Panc1 (cell line): ENCODE results near the gene FBLN2.

Source experiments
- POLR2AphosphoS5 ChIP-seq: IDR thresholded peaks from 2 replicates; pipeline ENCODE4 v1.6.1; 2012; ENCODE audit warnings: mild to moderate bottlenecking, low read depth, low read length, moderate library complexity
- TF ChIP-seq, protein P1 (sequence below): fragments of 450-650 bp; IDR thresholded peaks from 2 replicates; pipeline ENCODE4 v1.5.1; 2017; ENCODE audit warnings: mild to moderate bottlenecking
- TF ChIP-seq, protein P2 (sequence below), 2 experiments: IDR thresholded peaks; 2 replicates each; pipeline ENCODE4 v1.6.1; 2011 to 2012; ENCODE audit warnings: low read depth in 2 of 2, control low read depth in 1 of 2, low read length in 1 of 2, mild to moderate bottlenecking in 1 of 2, moderate library complexity in 1 of 2; ENCODE audit not compliant: insufficient read depth in 1 of 2

DNA sequence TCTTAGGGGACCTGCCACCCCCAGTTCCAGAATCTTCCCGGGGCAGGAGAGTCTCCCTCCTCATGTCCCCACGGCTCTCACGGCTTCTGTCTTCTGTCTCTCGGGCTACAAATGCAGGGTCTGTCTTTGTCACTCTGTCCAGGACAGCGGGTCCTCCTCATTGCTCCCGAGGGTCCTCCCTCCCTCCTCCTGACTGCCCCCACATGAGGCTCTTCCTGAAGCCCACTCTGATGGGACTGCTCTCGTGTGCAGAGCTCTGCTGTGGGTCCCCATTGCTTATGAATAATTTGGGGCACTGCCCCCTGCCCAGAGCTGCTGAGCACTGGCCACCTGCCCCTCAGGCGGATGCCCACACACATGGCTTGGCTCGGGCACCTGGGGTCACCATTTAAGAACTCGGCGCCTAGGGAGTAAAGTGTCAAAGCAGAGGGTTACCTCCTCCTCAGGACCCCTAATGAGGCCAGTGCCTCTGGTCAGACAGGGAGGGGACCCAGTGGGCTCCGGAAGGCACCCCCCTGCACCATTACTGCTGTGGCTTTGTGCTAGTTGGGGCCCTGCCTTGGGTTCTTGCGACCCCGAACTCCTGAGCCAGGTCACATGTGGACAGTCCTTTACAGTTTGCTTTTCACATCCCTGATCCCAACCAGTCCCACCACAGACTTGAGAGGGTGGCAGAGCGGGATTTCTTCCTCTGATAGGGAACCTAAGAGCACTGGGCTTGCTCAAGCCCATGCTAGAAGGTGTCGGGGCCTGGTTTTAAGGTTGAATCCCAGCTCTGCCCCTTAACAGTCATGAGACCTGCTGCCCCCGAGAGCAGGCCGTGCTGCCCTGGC is 46.8 kb upstream of the FBLN2 start:
- TF ChIP-seq POLR2AphosphoS5: no peak
- TF ChIP-seq, protein P1, sequence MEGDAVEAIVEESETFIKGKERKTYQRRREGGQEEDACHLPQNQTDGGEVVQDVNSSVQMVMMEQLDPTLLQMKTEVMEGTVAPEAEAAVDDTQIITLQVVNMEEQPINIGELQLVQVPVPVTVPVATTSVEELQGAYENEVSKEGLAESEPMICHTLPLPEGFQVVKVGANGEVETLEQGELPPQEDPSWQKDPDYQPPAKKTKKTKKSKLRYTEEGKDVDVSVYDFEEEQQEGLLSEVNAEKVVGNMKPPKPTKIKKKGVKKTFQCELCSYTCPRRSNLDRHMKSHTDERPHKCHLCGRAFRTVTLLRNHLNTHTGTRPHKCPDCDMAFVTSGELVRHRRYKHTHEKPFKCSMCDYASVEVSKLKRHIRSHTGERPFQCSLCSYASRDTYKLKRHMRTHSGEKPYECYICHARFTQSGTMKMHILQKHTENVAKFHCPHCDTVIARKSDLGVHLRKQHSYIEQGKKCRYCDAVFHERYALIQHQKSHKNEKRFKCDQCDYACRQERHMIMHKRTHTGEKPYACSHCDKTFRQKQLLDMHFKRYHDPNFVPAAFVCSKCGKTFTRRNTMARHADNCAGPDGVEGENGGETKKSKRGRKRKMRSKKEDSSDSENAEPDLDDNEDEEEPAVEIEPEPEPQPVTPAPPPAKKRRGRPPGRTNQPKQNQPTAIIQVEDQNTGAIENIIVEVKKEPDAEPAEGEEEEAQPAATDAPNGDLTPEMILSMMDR: no peak
- TF ChIP-seq, protein P2, sequence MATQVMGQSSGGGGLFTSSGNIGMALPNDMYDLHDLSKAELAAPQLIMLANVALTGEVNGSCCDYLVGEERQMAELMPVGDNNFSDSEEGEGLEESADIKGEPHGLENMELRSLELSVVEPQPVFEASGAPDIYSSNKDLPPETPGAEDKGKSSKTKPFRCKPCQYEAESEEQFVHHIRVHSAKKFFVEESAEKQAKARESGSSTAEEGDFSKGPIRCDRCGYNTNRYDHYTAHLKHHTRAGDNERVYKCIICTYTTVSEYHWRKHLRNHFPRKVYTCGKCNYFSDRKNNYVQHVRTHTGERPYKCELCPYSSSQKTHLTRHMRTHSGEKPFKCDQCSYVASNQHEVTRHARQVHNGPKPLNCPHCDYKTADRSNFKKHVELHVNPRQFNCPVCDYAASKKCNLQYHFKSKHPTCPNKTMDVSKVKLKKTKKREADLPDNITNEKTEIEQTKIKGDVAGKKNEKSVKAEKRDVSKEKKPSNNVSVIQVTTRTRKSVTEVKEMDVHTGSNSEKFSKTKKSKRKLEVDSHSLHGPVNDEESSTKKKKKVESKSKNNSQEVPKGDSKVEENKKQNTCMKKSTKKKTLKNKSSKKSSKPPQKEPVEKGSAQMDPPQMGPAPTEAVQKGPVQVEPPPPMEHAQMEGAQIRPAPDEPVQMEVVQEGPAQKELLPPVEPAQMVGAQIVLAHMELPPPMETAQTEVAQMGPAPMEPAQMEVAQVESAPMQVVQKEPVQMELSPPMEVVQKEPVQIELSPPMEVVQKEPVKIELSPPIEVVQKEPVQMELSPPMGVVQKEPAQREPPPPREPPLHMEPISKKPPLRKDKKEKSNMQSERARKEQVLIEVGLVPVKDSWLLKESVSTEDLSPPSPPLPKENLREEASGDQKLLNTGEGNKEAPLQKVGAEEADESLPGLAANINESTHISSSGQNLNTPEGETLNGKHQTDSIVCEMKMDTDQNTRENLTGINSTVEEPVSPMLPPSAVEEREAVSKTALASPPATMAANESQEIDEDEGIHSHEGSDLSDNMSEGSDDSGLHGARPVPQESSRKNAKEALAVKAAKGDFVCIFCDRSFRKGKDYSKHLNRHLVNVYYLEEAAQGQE (IDR thresholded peaks at IDR 0.05; ENCODE audit: insufficient read depth in 1 of 2, low read depth in 2 of 2, low read length in 1 of 2): no peak
